ENCODE measurements around the gene SPHK1. TPM values are rescaled to one million over a fixed set of nuclear protein-coding genes. Genes with fewer than 3 reads are reported as not detected.

SPHK1 gene
- total RNA-seq, 2 donors from 2014 or later, result 6.6 to 34.1 TPM

- no peaks in the 10 kb centered on the region for H3K9me3 ChIP-seq
- H3K27ac ChIP-seq, result no peak overlapping the region
- no peak for DNase-seq (ENCODE audit: low spot score)
- H3K4me1 ChIP-seq (replicated peaks), result no peaks in the 10 kb centered on the region
- 63% methylated on average over 9 of the region's 9 CpGs for WGBS
- H3K4me3 ChIP-seq, result no peak overlapping the region
- intact Hi-C loops (cut with DNase I), result no loop called here
- H3K27me3 ChIP-seq (replicated peaks; ENCODE audit: insufficient read depth), result no peaks in the 10 kb centered on the region
- no peaks in the 10 kb centered on the region for H3K36me3 ChIP-seq
- TF ChIP-seq POLR2A (IDR thresholded peaks at IDR 0.05) (no peak), POLR2AphosphoS5 (IDR thresholded peaks at IDR 0.05) (no peak)
- TF ChIP-seq, protein P1, sequence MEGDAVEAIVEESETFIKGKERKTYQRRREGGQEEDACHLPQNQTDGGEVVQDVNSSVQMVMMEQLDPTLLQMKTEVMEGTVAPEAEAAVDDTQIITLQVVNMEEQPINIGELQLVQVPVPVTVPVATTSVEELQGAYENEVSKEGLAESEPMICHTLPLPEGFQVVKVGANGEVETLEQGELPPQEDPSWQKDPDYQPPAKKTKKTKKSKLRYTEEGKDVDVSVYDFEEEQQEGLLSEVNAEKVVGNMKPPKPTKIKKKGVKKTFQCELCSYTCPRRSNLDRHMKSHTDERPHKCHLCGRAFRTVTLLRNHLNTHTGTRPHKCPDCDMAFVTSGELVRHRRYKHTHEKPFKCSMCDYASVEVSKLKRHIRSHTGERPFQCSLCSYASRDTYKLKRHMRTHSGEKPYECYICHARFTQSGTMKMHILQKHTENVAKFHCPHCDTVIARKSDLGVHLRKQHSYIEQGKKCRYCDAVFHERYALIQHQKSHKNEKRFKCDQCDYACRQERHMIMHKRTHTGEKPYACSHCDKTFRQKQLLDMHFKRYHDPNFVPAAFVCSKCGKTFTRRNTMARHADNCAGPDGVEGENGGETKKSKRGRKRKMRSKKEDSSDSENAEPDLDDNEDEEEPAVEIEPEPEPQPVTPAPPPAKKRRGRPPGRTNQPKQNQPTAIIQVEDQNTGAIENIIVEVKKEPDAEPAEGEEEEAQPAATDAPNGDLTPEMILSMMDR (IDR thresholded peaks at IDR 0.05), result no peak
Observed at GRCh38 chr17:76351526-76352071, 32.8 kb upstream of the SPHK1 start.

- intact Hi-C loops (cut with DNase I), result no loop called here
- peak overlapping the region; percentile 81 to 89 for H3K27ac ChIP-seq
- WGBS, result under 1% methylated on average over 28 of the region's 51 CpGs
- peak; percentile 10 for DNase-seq (ENCODE audit: low spot score)
- H3K4me3 ChIP-seq, result peak overlapping the region; percentile 76 to 96
- H3K4me1 ChIP-seq (replicated peaks), result no peaks in the 10 kb centered on the region
- TF ChIP-seq, protein P1 (IDR thresholded peaks at IDR 0.05), result no peak
- TF ChIP-seq POLR2AphosphoS5 (IDR thresholded peaks at IDR 0.05) (no peak), POLR2A (IDR thresholded peaks at IDR 0.05) (no peak)
- no peaks in the 10 kb centered on the region for H3K9me3 ChIP-seq
- H3K36me3 ChIP-seq, result no peaks in the 10 kb centered on the region
- H3K27me3 ChIP-seq (replicated peaks; ENCODE audit: insufficient read depth), result no peaks in the 10 kb centered on the region
Observed at GRCh38 chr17:76353004-76353598, 31.3 kb upstream of the SPHK1 start.

GRCh38 chr17:76353599-76354316, 30.7 kb upstream of the SPHK1 start, which contains the start of gene PRPSAP1:
PRPSAP1 (minus strand) TSS chr17:76353916; CDS start chr17:76353703, 213 bp downstream.
- H3K36me3 ChIP-seq, result no peaks in the 10 kb centered on the region
- H3K27ac ChIP-seq, result peak within 1 kb of the TSS; percentile 81 to 89
- H3K4me3 ChIP-seq, result peak within 1 kb of the TSS; percentile 76 to 96
- H3K4me1 ChIP-seq (replicated peaks), result no peaks in the 10 kb centered on the region
- DNase-seq (ENCODE audit: low spot score), result peak; percentile 89
- intact Hi-C loops (cut with DNase I), result no loop called here
- TF ChIP-seq, protein P1 (IDR thresholded peaks at IDR 0.05), result peak in 3 of 4 experiments; percentile 47 to 54 (median 51)
- TF ChIP-seq POLR2AphosphoS5 (IDR thresholded peaks at IDR 0.05) (peak; percentile 90), POLR2A (IDR thresholded peaks at IDR 0.05) (peak; percentile 86)
- no peaks in the 10 kb centered on the region for H3K27me3 ChIP-seq (replicated peaks; ENCODE audit: insufficient read depth)
- H3K9me3 ChIP-seq, result no peaks in the 10 kb centered on the region
- under 1% methylated on average over 66 of the region's 75 CpGs for WGBS

- intact Hi-C loops (cut with DNase I), result no loop called here
- peak overlapping the region; percentile 76 to 96 for H3K4me3 ChIP-seq
- WGBS, result 1% methylated on average over 18 of the region's 18 CpGs
- no peaks in the 10 kb centered on the region for H3K9me3 ChIP-seq
- TF ChIP-seq POLR2A (IDR thresholded peaks at IDR 0.05), result no peak
- TF ChIP-seq POLR2AphosphoS5 (IDR thresholded peaks at IDR 0.05), result no peak
- TF ChIP-seq, protein P1 (IDR thresholded peaks at IDR 0.05), result no peak
- H3K36me3 ChIP-seq, result no peaks in the 10 kb centered on the region
- H3K4me1 ChIP-seq (replicated peaks), result no peaks in the 10 kb centered on the region
- peak overlapping the region; percentile 81 to 89 for H3K27ac ChIP-seq
- H3K27me3 ChIP-seq (replicated peaks; ENCODE audit: insufficient read depth), result no peaks in the 10 kb centered on the region
- DNase-seq (ENCODE audit: low spot score), result no peak
Observed at GRCh38 chr17:76354317-76354729, 30.1 kb upstream of the SPHK1 start.
